GM10266 (cell line): Measurements from ENCODE around the gene HOXA7.

Experiments used
- DNase-seq: peaks from one replicate; pipeline ENCODE4 v3.0.0; 2012; ENCODE audit errors: extremely low spot score
- TF ChIP-seq, protein P1 (sequence below): IDR thresholded peaks from 2 replicates; pipeline ENCODE4 v1.5.1; 2012; ENCODE audit warnings: mild to moderate bottlenecking, low read depth; ENCODE audit not compliant: control insufficient read depth, insufficient read depth; ENCODE audit errors: missing control alignments

HOXA7 gene

GRCh38 chr7:27109466-27110185, 46.8 kb downstream of the HOXA7 start:
- TF ChIP-seq, protein P1, sequence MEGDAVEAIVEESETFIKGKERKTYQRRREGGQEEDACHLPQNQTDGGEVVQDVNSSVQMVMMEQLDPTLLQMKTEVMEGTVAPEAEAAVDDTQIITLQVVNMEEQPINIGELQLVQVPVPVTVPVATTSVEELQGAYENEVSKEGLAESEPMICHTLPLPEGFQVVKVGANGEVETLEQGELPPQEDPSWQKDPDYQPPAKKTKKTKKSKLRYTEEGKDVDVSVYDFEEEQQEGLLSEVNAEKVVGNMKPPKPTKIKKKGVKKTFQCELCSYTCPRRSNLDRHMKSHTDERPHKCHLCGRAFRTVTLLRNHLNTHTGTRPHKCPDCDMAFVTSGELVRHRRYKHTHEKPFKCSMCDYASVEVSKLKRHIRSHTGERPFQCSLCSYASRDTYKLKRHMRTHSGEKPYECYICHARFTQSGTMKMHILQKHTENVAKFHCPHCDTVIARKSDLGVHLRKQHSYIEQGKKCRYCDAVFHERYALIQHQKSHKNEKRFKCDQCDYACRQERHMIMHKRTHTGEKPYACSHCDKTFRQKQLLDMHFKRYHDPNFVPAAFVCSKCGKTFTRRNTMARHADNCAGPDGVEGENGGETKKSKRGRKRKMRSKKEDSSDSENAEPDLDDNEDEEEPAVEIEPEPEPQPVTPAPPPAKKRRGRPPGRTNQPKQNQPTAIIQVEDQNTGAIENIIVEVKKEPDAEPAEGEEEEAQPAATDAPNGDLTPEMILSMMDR = no peak
- DNase-seq = no peak

- DNase-seq = no peak
- TF ChIP-seq, protein P1 = no peak
These were observed 47.9 kb downstream of the HOXA7 start for GRCh38 chr7:27108390-27109127.

- TF ChIP-seq, protein P1 = no peak
- no peak for DNase-seq
These were observed 48.8 kb downstream of the HOXA7 start for GRCh38 chr7:27107391-27108381.

- DNase-seq = no peak
- TF ChIP-seq, protein P1 = no peak
These were observed 49.6 kb downstream of the HOXA7 start for GRCh38 chr7:27106901-27107240.

DNA sequence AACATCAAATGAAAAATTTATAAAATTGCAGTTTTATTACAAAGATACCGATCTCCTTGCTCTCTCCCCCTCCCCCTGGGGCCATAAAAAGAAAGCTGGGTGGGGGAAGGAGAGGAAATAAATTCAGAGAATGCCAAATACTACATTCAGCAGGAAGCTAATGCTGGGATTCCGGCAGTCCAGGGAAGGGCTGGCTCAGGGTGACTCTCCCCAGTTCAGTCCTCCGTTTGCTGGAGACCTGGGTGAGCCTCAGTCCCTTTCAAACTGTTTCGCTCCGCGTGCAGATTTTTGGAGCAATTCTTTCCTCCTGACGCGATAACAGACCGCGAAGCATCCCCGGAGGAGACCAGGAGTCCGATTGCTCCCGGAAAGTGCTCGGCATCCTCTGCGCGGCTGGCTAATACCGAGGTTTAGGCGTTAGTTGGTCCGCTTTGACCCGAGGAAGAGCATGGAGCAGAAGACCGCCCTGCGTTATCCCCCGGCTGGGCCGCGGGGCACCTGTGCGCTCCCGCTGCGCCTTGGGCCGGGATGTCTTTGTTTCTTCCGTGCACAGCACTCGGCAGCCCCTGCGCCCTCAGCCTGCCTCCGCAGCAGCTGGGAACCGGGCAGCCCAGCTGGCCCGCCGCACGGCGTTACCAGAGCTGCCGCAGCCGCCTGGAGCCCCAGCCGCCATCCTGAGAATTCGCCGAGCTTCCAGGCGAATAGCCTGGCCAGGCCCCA, 50.1 kb downstream of the HOXA7 start:
- DNase-seq = no peak
- TF ChIP-seq, protein P1 = no peak

GRCh38 chr7:27105301-27106031, 51.0 kb downstream of the HOXA7 start:
- TF ChIP-seq, protein P1 = no peak
- no peak for DNase-seq
